HL-60 (cell line): Measurements from ENCODE around the gene HSPA1A.
A peak's percentile ranks its signal among the peaks of the same experiment; 100 is the strongest.

Experiments used
- DNase-seq, 2 experiments: peaks; one replicate each; pipeline ENCODE4 v3.0.0-alpha.2; 2010 to 2020; ENCODE audit warnings: low read depth in 1 of 2, low spot score in 1 of 2
- H3K27ac ChIP-seq: fragments of 250-450 bp; sonication (Bioruptor Pico); replicated peaks from 2 replicates; pipeline ENCODE4 v1.5.1; 2020; ENCODE audit warnings: mild to moderate bottlenecking, moderate library complexity
- H3K27me3 ChIP-seq: fragments of 250-450 bp; sonication (Bioruptor Pico); 2 replicates; pipeline ENCODE4 v1.5.1; 2021; ENCODE audit warnings: mild to moderate bottlenecking, moderate library complexity; ENCODE audit not compliant: insufficient read depth, poor library complexity, severe bottlenecking
- H3K4me3 ChIP-seq: replicated peaks from 2 replicates; pipeline ENCODE4 v1.5.1; 2011; ENCODE audit warnings: mild to moderate bottlenecking, control low read depth, low read length; ENCODE audit not compliant: insufficient read depth
- GABPA ChIP-seq: IDR thresholded peaks from 2 replicates; pipeline ENCODE4 v1.6.1; 2012; ENCODE audit warnings: low read depth
- POLR2AphosphoS5 ChIP-seq: IDR thresholded peaks from 2 replicates; pipeline ENCODE4 v1.6.1; 2012; ENCODE audit warnings: low read depth
- SPI1 ChIP-seq: IDR thresholded peaks from 2 replicates; pipeline ENCODE4 v1.6.1; 2012; ENCODE audit warnings: low read depth, mild to moderate bottlenecking, borderline replicate concordance
- TF ChIP-seq, protein P1 (sequence below): IDR thresholded peaks from one replicate; pipeline ENCODE4 v1.5.1; 2011; ENCODE audit warnings: low read length, control low read depth, inconsistent platforms; ENCODE audit not compliant: insufficient read depth
- TF ChIP-seq, protein P2 (sequence below): IDR thresholded peaks from 2 replicates; pipeline ENCODE4 v1.6.1; 2012; ENCODE audit warnings: low read depth; ENCODE audit not compliant: insufficient replicate concordance

Gene HSPA1A

DNA sequence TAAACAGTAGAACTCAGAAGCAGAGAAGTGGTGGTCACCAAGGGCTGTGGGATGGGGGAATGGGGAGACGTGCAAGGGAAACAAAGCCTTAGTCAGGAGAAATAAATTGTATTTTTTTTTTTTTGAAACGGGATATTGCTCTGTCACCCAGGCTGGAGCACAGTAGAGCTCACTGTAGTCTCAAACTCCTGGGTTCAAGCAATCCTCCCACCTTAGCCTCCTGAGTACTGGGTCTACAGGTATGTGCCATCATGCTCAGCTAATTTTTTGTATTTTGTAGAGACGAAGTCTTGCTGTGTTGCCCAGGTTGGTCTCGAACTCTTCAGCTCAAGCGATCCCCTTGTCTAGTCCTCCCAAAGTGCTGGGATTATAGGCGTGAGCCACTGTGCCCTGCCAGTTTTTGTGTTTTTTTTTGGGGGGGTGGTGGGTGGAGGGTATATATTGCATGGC is 15.6 kb downstream of the HSPA1A start:
- Histone ChIP-seq H3K4me3 (peak overlapping the region; percentile 72), H3K27me3 (no peaks in the 10 kb centered on the region), H3K27ac (peak overlapping the region; percentile 60)
- DNase-seq: no peak
- no peak for TF ChIP-seq SPI1
- TF ChIP-seq, protein P1, sequence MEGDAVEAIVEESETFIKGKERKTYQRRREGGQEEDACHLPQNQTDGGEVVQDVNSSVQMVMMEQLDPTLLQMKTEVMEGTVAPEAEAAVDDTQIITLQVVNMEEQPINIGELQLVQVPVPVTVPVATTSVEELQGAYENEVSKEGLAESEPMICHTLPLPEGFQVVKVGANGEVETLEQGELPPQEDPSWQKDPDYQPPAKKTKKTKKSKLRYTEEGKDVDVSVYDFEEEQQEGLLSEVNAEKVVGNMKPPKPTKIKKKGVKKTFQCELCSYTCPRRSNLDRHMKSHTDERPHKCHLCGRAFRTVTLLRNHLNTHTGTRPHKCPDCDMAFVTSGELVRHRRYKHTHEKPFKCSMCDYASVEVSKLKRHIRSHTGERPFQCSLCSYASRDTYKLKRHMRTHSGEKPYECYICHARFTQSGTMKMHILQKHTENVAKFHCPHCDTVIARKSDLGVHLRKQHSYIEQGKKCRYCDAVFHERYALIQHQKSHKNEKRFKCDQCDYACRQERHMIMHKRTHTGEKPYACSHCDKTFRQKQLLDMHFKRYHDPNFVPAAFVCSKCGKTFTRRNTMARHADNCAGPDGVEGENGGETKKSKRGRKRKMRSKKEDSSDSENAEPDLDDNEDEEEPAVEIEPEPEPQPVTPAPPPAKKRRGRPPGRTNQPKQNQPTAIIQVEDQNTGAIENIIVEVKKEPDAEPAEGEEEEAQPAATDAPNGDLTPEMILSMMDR: no peak
- TF ChIP-seq POLR2AphosphoS5: no peak
- no peak for TF ChIP-seq GABPA
- TF ChIP-seq, protein P2, sequence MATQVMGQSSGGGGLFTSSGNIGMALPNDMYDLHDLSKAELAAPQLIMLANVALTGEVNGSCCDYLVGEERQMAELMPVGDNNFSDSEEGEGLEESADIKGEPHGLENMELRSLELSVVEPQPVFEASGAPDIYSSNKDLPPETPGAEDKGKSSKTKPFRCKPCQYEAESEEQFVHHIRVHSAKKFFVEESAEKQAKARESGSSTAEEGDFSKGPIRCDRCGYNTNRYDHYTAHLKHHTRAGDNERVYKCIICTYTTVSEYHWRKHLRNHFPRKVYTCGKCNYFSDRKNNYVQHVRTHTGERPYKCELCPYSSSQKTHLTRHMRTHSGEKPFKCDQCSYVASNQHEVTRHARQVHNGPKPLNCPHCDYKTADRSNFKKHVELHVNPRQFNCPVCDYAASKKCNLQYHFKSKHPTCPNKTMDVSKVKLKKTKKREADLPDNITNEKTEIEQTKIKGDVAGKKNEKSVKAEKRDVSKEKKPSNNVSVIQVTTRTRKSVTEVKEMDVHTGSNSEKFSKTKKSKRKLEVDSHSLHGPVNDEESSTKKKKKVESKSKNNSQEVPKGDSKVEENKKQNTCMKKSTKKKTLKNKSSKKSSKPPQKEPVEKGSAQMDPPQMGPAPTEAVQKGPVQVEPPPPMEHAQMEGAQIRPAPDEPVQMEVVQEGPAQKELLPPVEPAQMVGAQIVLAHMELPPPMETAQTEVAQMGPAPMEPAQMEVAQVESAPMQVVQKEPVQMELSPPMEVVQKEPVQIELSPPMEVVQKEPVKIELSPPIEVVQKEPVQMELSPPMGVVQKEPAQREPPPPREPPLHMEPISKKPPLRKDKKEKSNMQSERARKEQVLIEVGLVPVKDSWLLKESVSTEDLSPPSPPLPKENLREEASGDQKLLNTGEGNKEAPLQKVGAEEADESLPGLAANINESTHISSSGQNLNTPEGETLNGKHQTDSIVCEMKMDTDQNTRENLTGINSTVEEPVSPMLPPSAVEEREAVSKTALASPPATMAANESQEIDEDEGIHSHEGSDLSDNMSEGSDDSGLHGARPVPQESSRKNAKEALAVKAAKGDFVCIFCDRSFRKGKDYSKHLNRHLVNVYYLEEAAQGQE: no peak

DNA sequence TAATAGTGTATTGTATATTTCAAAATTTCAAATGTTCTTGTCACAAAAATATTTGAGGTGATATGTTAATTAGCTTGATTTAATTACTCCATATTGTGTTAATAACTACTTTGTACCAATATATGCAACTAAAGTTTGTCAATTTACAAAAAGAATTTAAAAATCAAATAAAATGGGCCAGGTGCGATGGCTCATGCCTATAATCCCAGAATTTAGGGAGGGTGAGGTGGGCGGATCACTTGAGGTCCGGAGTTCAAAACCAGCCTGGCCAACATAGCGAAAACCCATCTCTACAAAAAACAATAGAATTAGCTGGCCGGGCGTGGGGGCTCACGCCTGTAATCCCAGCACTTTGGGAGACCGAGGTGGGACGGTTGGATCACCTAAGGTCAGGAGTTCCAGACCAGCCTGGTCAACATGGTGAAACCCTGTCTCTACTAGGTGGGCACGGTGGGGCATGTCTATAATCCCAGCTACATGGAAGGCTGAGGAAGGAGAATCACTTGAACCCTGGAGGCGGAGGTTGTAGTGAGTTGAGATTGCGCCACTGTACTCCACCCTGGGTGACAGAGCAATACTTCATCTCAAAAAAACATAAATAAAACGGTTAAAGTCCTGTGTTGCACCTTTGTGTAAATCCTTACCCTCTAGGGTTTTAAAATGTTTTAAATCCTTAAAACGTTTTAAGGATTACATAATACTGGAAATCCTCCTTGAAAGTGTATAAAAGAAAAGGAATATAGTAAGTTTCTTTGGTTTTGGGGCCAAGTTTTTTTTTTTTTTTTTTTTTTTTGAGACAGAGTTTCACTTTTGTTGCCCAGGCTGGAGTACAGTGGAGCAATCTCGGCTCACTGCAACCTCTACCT is 16.2 kb downstream of the HSPA1A start:
- H3K27ac ChIP-seq: peak overlapping the region; percentile 97
- TF ChIP-seq, protein P1: no peak
- no peak for TF ChIP-seq SPI1
- no peak for TF ChIP-seq POLR2AphosphoS5
- TF ChIP-seq, protein P2: no peak
- no peak for TF ChIP-seq GABPA
- peak in 1 of 2 experiments; percentile 57 for DNase-seq
- H3K27me3 ChIP-seq: no peaks in the 10 kb centered on the region
- H3K4me3 ChIP-seq: no peak overlapping the region; the same call in 1 of the 2 replicates

DNA sequence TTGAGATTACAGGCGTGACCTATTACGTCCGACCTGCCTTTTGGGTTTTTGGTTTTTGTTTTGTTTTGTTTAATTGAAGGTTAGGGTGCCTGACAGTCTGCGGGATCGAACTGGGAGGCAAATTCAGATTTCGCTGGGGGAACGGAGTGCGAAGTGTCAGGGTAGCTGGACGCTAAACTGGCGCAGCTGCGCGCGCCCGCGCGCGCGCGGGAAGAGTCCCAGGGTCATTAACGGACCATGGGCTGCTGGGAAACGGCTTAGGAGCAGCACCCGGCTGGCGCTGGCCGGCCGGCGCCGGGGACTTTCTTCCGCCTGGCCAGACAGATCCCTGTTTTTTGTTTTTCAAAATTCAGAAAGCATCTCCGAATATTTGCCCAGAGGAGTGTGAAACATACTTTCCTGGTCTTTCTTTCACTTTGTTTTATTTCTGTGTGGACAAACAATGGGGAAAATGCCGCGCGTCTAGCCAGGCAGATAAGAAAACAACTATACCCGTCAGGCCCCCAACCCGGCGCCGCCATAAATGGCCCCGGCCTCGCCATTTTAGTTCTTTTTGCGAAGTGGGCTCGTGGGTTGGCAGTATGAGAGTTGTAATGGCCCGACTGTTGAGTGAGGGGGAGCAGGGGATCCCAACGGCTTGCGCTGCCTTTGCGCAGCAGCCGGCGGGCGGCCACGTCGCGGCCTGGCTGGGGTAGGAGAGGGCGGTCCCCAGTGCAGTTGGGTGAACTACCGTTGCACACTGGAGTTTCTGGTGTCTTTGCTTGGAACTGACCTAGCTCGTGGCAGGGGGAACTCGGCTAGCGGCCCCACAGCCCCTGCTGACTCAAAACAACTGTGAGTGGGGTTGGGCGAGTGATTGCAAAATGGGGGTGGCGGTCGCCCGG is 19.3 kb downstream of the HSPA1A start:
- H3K4me3 ChIP-seq: peak overlapping the region; percentile 63
- TF ChIP-seq SPI1 (no peak), GABPA (no peak), POLR2AphosphoS5 (peak; percentile 98)
- TF ChIP-seq, protein P2: peak; percentile 74
- TF ChIP-seq, protein P1: no peak
- no peaks in the 10 kb centered on the region for H3K27me3 ChIP-seq
- H3K27ac ChIP-seq: peak overlapping the region; percentile 97
- DNase-seq: peak; percentile 74 to 89
